ENCODE data around the gene CCDC106. TPM values are rescaled to one million over a fixed set of nuclear protein-coding genes. Genes with fewer than 3 reads are reported as not detected.

Gene CCDC106
- total and polyA plus RNA-seq, 2 donors from 2014 or later = 22.7 to 51.9 TPM

- H3K9ac ChIP-seq (ENCODE audit: low read length in 3 of 3) = peak overlapping the region; percentile 30 to 71 (median 69)
- H3K9me3 ChIP-seq (ENCODE audit: control insufficient read depth in 2 of 3, insufficient read depth in 1 of 3, low read length in 3 of 3) = no peaks in the 10 kb centered on the region
- peaks cover 0 to 45% (median 4%) of the 10 kb centered on the region in 3 donors for H3K4me1 ChIP-seq (ENCODE audit: control insufficient read depth in 2 of 3, insufficient read depth in 2 of 3, low read depth in 1 of 3, low read length in 3 of 3)
- peak overlapping the region; percentile 53 to 79 (median 72) for H3K4me3 ChIP-seq (ENCODE audit: low read length in 3 of 3)
- TF ChIP-seq CTCF (IDR thresholded peaks at IDR 0.05; ENCODE audit: borderline replicate concordance, extremely low read depth, insufficient read depth) = no peak
- FAIRE-seq (no peak), DNase-seq (no peak)
- intact Hi-C loops (cut with DNase I) = no loop called here
- peak overlapping the region in 1 of 2 donors; percentile 72 for H3K27ac ChIP-seq (ENCODE audit: low read depth in 2 of 2, low read length in 2 of 2)
- H3K36me3 ChIP-seq (ENCODE audit: control insufficient read depth in 2 of 3, insufficient read depth in 3 of 3, low read length in 3 of 3) = no peaks in the 10 kb centered on the region
- H3K27me3 ChIP-seq (ENCODE audit: control insufficient read depth, insufficient read depth, low read length) = no peaks in the 10 kb centered on the region
These were observed 4.2 kb upstream of the CCDC106 start for GRCh38 chr19:55643887-55644176.

GRCh38 chr19:55644191-55644833, 3.7 kb upstream of the CCDC106 start:
- TF ChIP-seq CTCF (IDR thresholded peaks at IDR 0.05; ENCODE audit: borderline replicate concordance, extremely low read depth, insufficient read depth) = no peak
- intact Hi-C loops (cut with DNase I) = no loop called here
- peak overlapping the region; percentile 53 to 79 (median 72) for H3K4me3 ChIP-seq (ENCODE audit: low read length in 3 of 3)
- H3K9me3 ChIP-seq (ENCODE audit: control insufficient read depth in 2 of 3, insufficient read depth in 1 of 3, low read length in 3 of 3) = no peaks in the 10 kb centered on the region
- peak in 1 of 5 donors; percentile 74 for DNase-seq
- no peak for FAIRE-seq
- peak overlapping the region in 1 of 2 donors; percentile 72 for H3K27ac ChIP-seq (ENCODE audit: low read depth in 2 of 2, low read length in 2 of 2)
- peaks cover 0 to 47% (median 4%) of the 10 kb centered on the region in 3 donors for H3K4me1 ChIP-seq (ENCODE audit: control insufficient read depth in 2 of 3, insufficient read depth in 2 of 3, low read depth in 1 of 3, low read length in 3 of 3)
- peak overlapping the region in 2 of 3 donors; percentile 30 to 71 for H3K9ac ChIP-seq (ENCODE audit: low read length in 3 of 3)
- H3K27me3 ChIP-seq (ENCODE audit: control insufficient read depth, insufficient read depth, low read length) = no peaks in the 10 kb centered on the region
- H3K36me3 ChIP-seq (ENCODE audit: control insufficient read depth in 2 of 3, insufficient read depth in 3 of 3, low read length in 3 of 3) = no peaks in the 10 kb centered on the region

- intact Hi-C loops (cut with DNase I) = no loop called here
- DNase-seq = peak in 1 of 5 donors; percentile 87
- H3K36me3 ChIP-seq (ENCODE audit: control insufficient read depth in 2 of 3, insufficient read depth in 3 of 3, low read length in 3 of 3) = no peaks in the 10 kb centered on the region
- no peaks in the 10 kb centered on the region for H3K9me3 ChIP-seq (ENCODE audit: control insufficient read depth in 2 of 3, insufficient read depth in 1 of 3, low read length in 3 of 3)
- no peak for TF ChIP-seq CTCF (IDR thresholded peaks at IDR 0.05; ENCODE audit: borderline replicate concordance, extremely low read depth, insufficient read depth)
- no peak overlapping the region for H3K9ac ChIP-seq (ENCODE audit: low read length in 3 of 3)
- H3K4me3 ChIP-seq (ENCODE audit: low read length in 3 of 3) = peak overlapping the region in 1 of 3 donors; percentile 79
- peaks cover 0 to 47% (median 4%) of the 10 kb centered on the region in 3 donors for H3K4me1 ChIP-seq (ENCODE audit: control insufficient read depth in 2 of 3, insufficient read depth in 2 of 3, low read depth in 1 of 3, low read length in 3 of 3)
- no peaks in the 10 kb centered on the region for H3K27me3 ChIP-seq (ENCODE audit: control insufficient read depth, insufficient read depth, low read length)
- no peak overlapping the region for H3K27ac ChIP-seq (ENCODE audit: low read depth in 2 of 2, low read length in 2 of 2)
- FAIRE-seq = no peak
These were observed 3.0 kb upstream of the CCDC106 start for GRCh38 chr19:55644842-55645511.
